H9 (cell line): ENCODE data around the gene SPAG17. TPM values are rescaled to one million over a fixed set of nuclear protein-coding genes. Genes with fewer than 3 reads are reported as not detected.

ENCODE experiments used
- DNase-seq: peaks from one replicate; pipeline ENCODE4 v3.0.0-alpha.2; 2017
- H2AFZ ChIP-seq: one replicate; pipeline ENCODE4 v1.6.1; 2013; ENCODE audit warnings: mild to moderate bottlenecking, low read length, control low read depth, moderate library complexity
- H2AK5ac ChIP-seq: 2 replicates; pipeline ENCODE4 v1.6.1; 2013; ENCODE audit warnings: low read length, control low read depth, mixed read lengths; ENCODE audit not compliant: insufficient read length
- H2BK120ac ChIP-seq: one replicate; pipeline ENCODE4 v1.6.1; 2013; ENCODE audit warnings: low read depth, mild to moderate bottlenecking, low read length, control low read depth, inconsistent platforms; ENCODE audit not compliant: poor library complexity, severe bottlenecking
- H2BK12ac ChIP-seq: 2 replicates; pipeline ENCODE4 v1.6.1; 2013; ENCODE audit warnings: low read length, control low read depth, mixed read lengths, low read depth; ENCODE audit not compliant: insufficient read length
- H2BK15ac ChIP-seq: 2 replicates; pipeline ENCODE4 v1.6.1; 2013; ENCODE audit warnings: low read depth, low read length, control low read depth
- H2BK20ac ChIP-seq: one replicate; pipeline ENCODE4 v1.6.1; 2013; ENCODE audit warnings: low read depth, mild to moderate bottlenecking, low read length, control low read depth, inconsistent platforms; ENCODE audit not compliant: poor library complexity, severe bottlenecking
- H2BK5ac ChIP-seq: 2 replicates; pipeline ENCODE4 v1.6.1; 2013; ENCODE audit warnings: low read length, control low read depth, mixed read lengths; ENCODE audit not compliant: insufficient read length
- H3K14ac ChIP-seq: 2 replicates; pipeline ENCODE4 v1.6.1; 2013; ENCODE audit warnings: low read length, control low read depth; ENCODE audit not compliant: insufficient read depth
- H3K18ac ChIP-seq: 2 replicates; pipeline ENCODE4 v1.6.1; 2013; ENCODE audit warnings: low read depth, mild to moderate bottlenecking, mixed read lengths, low read length, control low read depth; ENCODE audit not compliant: insufficient read length
- H3K23ac ChIP-seq: 2 replicates; pipeline ENCODE4 v1.6.1; 2013; ENCODE audit warnings: low read length, control low read depth, mixed read lengths, low read depth; ENCODE audit not compliant: insufficient read length
- H3K23me2 ChIP-seq: 2 replicates; pipeline ENCODE4 v1.6.1; 2013; ENCODE audit warnings: low read depth, mild to moderate bottlenecking, mixed read lengths, low read length, control low read depth; ENCODE audit not compliant: insufficient read length, poor library complexity, severe bottlenecking
- H3K27ac ChIP-seq: 2 replicates; pipeline ENCODE4 v1.5.1; 2013; ENCODE audit warnings: low read length, control low read depth, mixed read lengths, low read depth; ENCODE audit not compliant: insufficient read length
- H3K27me3 ChIP-seq: 2 replicates; pipeline ENCODE4 v1.6.1; 2013; ENCODE audit warnings: low read length, control low read depth, inconsistent platforms; ENCODE audit not compliant: insufficient read depth
- H3K4ac ChIP-seq: 2 replicates; pipeline ENCODE4 v1.6.1; 2013; ENCODE audit warnings: low read depth, mild to moderate bottlenecking, control low read depth, inconsistent platforms, low read length, moderate library complexity
- H3K4me1 ChIP-seq: 2 replicates; pipeline ENCODE4 v1.6.1; 2013; ENCODE audit warnings: low read length, control low read depth, inconsistent platforms; ENCODE audit not compliant: insufficient read depth
- H3K4me2 ChIP-seq: 2 replicates; pipeline ENCODE4 v1.6.1; 2013; ENCODE audit warnings: low read length, control low read depth, mixed read lengths; ENCODE audit not compliant: insufficient read length, insufficient read depth
- H3K56ac ChIP-seq: 2 replicates; pipeline ENCODE4 v1.6.1; 2013; ENCODE audit warnings: low read depth, mild to moderate bottlenecking, mixed read lengths, low read length, control low read depth; ENCODE audit not compliant: insufficient read length
- H3K79me1 ChIP-seq: 2 replicates; pipeline ENCODE4 v1.6.1; 2013; ENCODE audit warnings: low read depth, mild to moderate bottlenecking, moderate library complexity, low read length, control low read depth, inconsistent platforms; ENCODE audit not compliant: insufficient read depth, poor library complexity, severe bottlenecking
- H3K79me2 ChIP-seq: 2 replicates; pipeline ENCODE4 v1.6.1; 2013; ENCODE audit warnings: low read length, control low read depth, inconsistent platforms; ENCODE audit not compliant: insufficient read depth
- H3K9ac ChIP-seq: 2 replicates; pipeline ENCODE4 v1.6.1; 2013; ENCODE audit warnings: low read length, control low read depth, mixed read lengths; ENCODE audit not compliant: insufficient read length; ENCODE audit errors: extremely low read depth
- H3K9me3 ChIP-seq: one replicate; pipeline ENCODE4 v1.6.1; 2013; ENCODE audit warnings: low read depth, low read length, inconsistent platforms; ENCODE audit not compliant: control insufficient read depth
- H3T11ph ChIP-seq: one replicate; pipeline ENCODE4 v1.6.1; 2013; ENCODE audit warnings: mild to moderate bottlenecking, low read length, control low read depth, inconsistent platforms
- H4K20me1 ChIP-seq: one replicate; pipeline ENCODE4 v1.6.1; 2013; ENCODE audit not compliant: control insufficient read depth, insufficient read length, insufficient read depth
- H4K5ac ChIP-seq: 2 replicates; pipeline ENCODE4 v1.6.1; 2013; ENCODE audit warnings: low read depth, mild to moderate bottlenecking, mixed read lengths, low read length, control low read depth; ENCODE audit not compliant: insufficient read length
- H4K8ac ChIP-seq: replicated peaks from 2 replicates; pipeline ENCODE4 v1.6.1; 2013; ENCODE audit warnings: low read length, control low read depth, mixed read lengths, low read depth; ENCODE audit not compliant: insufficient read length
- H4K91ac ChIP-seq: 2 replicates; pipeline ENCODE4 v1.6.1; 2013; ENCODE audit warnings: low read depth, mild to moderate bottlenecking, moderate library complexity, mixed read lengths, low read length, control low read depth; ENCODE audit not compliant: insufficient read length
- H3K27ac Mint-ChIP-seq, 3 experiments: 2 replicates in 2 of 3; 3 replicates in 1 of 3; pipeline ENCODE4 v1.8.0; 2020 to 2021; ENCODE audit warnings: mixed read lengths in 3 of 3, mild to moderate bottlenecking in 1 of 3, moderate library complexity in 1 of 3
- H3K27me3 Mint-ChIP-seq: 2 replicates; pipeline ENCODE4 v1.8.0; 2021; ENCODE audit warnings: low read depth, mild to moderate bottlenecking, moderate library complexity, mixed read lengths
- H3K36me3 Mint-ChIP-seq, 3 experiments: 2 replicates in 2 of 3; 3 replicates in 1 of 3; pipeline ENCODE4 v1.8.0; 2020 to 2021; ENCODE audit warnings: low read depth in 3 of 3, mixed read lengths in 3 of 3; ENCODE audit not compliant: insufficient read depth in 1 of 3
- H3K4me1 Mint-ChIP-seq, 2 experiments: 2 replicates each; pipeline ENCODE4 v1.8.0; 2020; ENCODE audit warnings: mixed read lengths in 2 of 2
- H3K4me3 Mint-ChIP-seq, 2 experiments: 2 replicates in 1 of 2; 3 replicates in 1 of 2; pipeline ENCODE4 v1.8.0; 2020 to 2021; ENCODE audit warnings: mild to moderate bottlenecking in 2 of 2, mixed read lengths in 2 of 2, moderate library complexity in 1 of 2
- H3K9me3 Mint-ChIP-seq, 2 experiments: 2 replicates in 1 of 2; 3 replicates in 1 of 2; pipeline ENCODE4 v1.8.0; 2020; ENCODE audit warnings: mild to moderate bottlenecking in 2 of 2, mixed read lengths in 2 of 2, moderate library complexity in 1 of 2
- WGBS: extraction: QIAGEN DNeasy Blood & Tissue Kit; methylation state at CpG from one replicate; pipeline ENCODE4 v1.1.7; 2013; ENCODE audit warnings: missing lambda C conversion rate, low lambda C conversion rate, mixed read lengths; ENCODE audit not compliant: insufficient read length; ENCODE audit errors: extremely low coverage; 5-methylcytosine and 5-hydroxymethylcytosine counted together
- total RNA-seq: library from RNA; stranded (reverse); gene quantifications from 2 replicates; pipeline ENCODE4 v1.2.1, GENCODE V29; 2021
- TF ChIP-seq, protein P1 (sequence below): fragments of 200-600 bp; sonication (generic); conservative IDR thresholded peaks from 3 replicates; pipeline ENCODE4 v1.8.0; 2021; ENCODE audit warnings: antibody characterized with exemption, mild to moderate bottlenecking

SPAG17 gene
- total RNA-seq, 1 experiment from 2014 or later, result 0.37 TPM

DNA sequence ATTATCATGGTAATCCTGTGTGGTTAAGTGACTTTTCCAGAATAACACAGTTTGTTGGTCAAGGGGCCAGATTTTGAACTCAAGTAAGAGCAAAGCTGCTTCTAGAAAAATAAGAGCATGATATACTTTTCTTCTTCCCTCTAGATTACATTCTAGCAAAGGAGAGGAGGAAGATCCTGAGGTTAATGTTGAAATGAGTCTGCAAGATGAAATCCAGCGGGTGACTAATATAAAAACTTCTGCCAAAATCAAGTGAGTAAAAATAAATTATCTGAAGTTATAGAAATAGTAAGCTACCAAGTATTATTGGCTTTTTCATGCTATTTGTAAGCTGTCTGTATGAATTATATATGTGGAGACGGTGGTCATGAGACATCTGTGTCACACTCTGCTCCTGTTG, 242.7 kb downstream of the SPAG17 start:
- Histone ChIP-seq H3K79me1 (no peaks in the 10 kb centered on the region), H3K23me2 (no peaks in the 10 kb centered on the region), H3T11ph (no peak overlapping the region), H3K79me2 (no peaks in the 10 kb centered on the region), H3K4ac (no peak overlapping the region), H3K23ac (no peak overlapping the region), H2AFZ (no peak overlapping the region), H4K20me1 (no peaks in the 10 kb centered on the region), H3K9ac (no peak overlapping the region), H3K4me2 (no peak overlapping the region), H4K91ac (no peak overlapping the region), H2BK15ac (no peak overlapping the region), H3K56ac (no peak overlapping the region), H4K8ac (no peak overlapping the region), H3K9me3 (no peaks in the 10 kb centered on the region), H4K5ac (no peak overlapping the region), H2BK12ac (no peak overlapping the region), H3K27ac (no peak overlapping the region), H2BK120ac (no peak overlapping the region), H3K14ac (no peak overlapping the region), H2AK5ac (no peak overlapping the region), H3K4me1 (no peaks in the 10 kb centered on the region), H3K27me3 (no peaks in the 10 kb centered on the region), H2BK20ac (no peak overlapping the region), H3K18ac (no peak overlapping the region), H2BK5ac (no peak overlapping the region)
- DNase-seq, result no peak
- Mint-ChIP-seq H3K4me3 (no peak overlapping the region), H3K9me3 (no peaks in the 10 kb centered on the region), H3K4me1 (no peaks in the 10 kb centered on the region), H3K36me3 (peaks cover 59 to 89% (median 80%) of the 10 kb centered on the region in 3 experiments; a peak in 6 of 7 replicates), H3K27me3 (no peaks in the 10 kb centered on the region), H3K27ac (no peak overlapping the region)
- TF ChIP-seq, protein P1, sequence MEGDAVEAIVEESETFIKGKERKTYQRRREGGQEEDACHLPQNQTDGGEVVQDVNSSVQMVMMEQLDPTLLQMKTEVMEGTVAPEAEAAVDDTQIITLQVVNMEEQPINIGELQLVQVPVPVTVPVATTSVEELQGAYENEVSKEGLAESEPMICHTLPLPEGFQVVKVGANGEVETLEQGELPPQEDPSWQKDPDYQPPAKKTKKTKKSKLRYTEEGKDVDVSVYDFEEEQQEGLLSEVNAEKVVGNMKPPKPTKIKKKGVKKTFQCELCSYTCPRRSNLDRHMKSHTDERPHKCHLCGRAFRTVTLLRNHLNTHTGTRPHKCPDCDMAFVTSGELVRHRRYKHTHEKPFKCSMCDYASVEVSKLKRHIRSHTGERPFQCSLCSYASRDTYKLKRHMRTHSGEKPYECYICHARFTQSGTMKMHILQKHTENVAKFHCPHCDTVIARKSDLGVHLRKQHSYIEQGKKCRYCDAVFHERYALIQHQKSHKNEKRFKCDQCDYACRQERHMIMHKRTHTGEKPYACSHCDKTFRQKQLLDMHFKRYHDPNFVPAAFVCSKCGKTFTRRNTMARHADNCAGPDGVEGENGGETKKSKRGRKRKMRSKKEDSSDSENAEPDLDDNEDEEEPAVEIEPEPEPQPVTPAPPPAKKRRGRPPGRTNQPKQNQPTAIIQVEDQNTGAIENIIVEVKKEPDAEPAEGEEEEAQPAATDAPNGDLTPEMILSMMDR, result no peak
- WGBS, result no CpG with 5 or more reads among the region's 2 CpGs
